MCF 10A (cell line): ENCODE data around the gene ERCC6L2. TPM values are rescaled to one million over a fixed set of nuclear protein-coding genes. Genes with fewer than 3 reads are reported as not detected.

Source experiments
- BruUV-seq: library from RNA; stranded (reverse); fragments of 400-500 nt; replicated peaks from 2 replicates; lab custom pipeline; 2021; lab: Mats Ljungman, UMichigan
- CTCF ChIA-PET: fragments of 300-600 bp; sonication (Branson Sonifier 250); formaldehyde crosslinking; extraction: SDS; loops from one replicate; lab custom pipeline; 2021; ENCODE audit warnings: antibody characterized with exemption, inconsistent platforms; lab: Yijun Ruan, JAX
- POLR2A ChIA-PET: fragments of 300-600, 350-650 bp; sonication (Branson Sonifier 250); formaldehyde crosslinking; extraction: SDS; loops from one replicate; lab custom pipeline; 2020; ENCODE audit warnings: antibody characterized with exemption, inconsistent platforms; lab: Yijun Ruan, JAX
- DNase-seq: peaks from one replicate; pipeline ENCODE4 v3.0.0-alpha.2; 2018; ENCODE audit not compliant: unreplicated experiment
- H3K27ac Mint-ChIP-seq: one replicate; pipeline ENCODE4 v1.8.0; 2022; ENCODE audit warnings: mild to moderate bottlenecking, low read depth, mixed read lengths; ENCODE audit not compliant: unreplicated experiment
- H3K27me3 Mint-ChIP-seq: one replicate; pipeline ENCODE4 v1.8.0; 2022; ENCODE audit warnings: mixed read lengths; ENCODE audit not compliant: insufficient read depth, unreplicated experiment
- H3K36me3 Mint-ChIP-seq: one replicate; pipeline ENCODE4 v1.8.0; 2022; ENCODE audit warnings: mild to moderate bottlenecking, moderate library complexity, mixed read lengths; ENCODE audit not compliant: insufficient read depth, unreplicated experiment
- H3K4me1 Mint-ChIP-seq: one replicate; pipeline ENCODE4 v1.8.0; 2022; ENCODE audit warnings: mixed read lengths; ENCODE audit not compliant: insufficient read depth, unreplicated experiment
- H3K4me3 Mint-ChIP-seq: one replicate; pipeline ENCODE4 v1.8.0; 2022; ENCODE audit warnings: mild to moderate bottlenecking, moderate library complexity, mixed read lengths; ENCODE audit not compliant: unreplicated experiment
- H3K9me3 Mint-ChIP-seq: one replicate; pipeline ENCODE4 v1.8.0; 2022; ENCODE audit warnings: mixed read lengths; ENCODE audit not compliant: unreplicated experiment
- CTCF ChIP-seq: fragments of 200-600 bp; IDR thresholded peaks from one replicate; pipeline ENCODE4 v1.8.0; 2022; ENCODE audit warnings: antibody characterized with exemption, mild to moderate bottlenecking; ENCODE audit not compliant: unreplicated experiment
- intact Hi-C: fragments of 100-400 bp; cut with micrococcal nuclease; formaldehyde crosslinking; loops from 2 replicates; pipeline ENCODE4 v1.14.1; 2022
- total RNA-seq: library from RNA; stranded (reverse); gene quantifications from 2 replicates; pipeline ENCODE4 v1.2.3, GENCODE V29; 2022

The ERCC6L2 gene
- total RNA-seq, 1 experiment from 2014 or later, result 26.9 TPM

- no TSS peak for BruUV-seq
- DNase-seq, result no peak
- no peak for TF ChIP-seq CTCF
- Mint-ChIP-seq H3K27ac (no peak overlapping the region), H3K9me3 (no peaks in the 10 kb centered on the region), H3K4me1 (no peaks in the 10 kb centered on the region), H3K27me3 (no peaks in the 10 kb centered on the region), H3K36me3 (no peaks in the 10 kb centered on the region), H3K4me3 (no peak overlapping the region)
- intact Hi-C loops, result no loop called here
- ChIA-PET POLR2A (interaction anchor here (0.7 kb wide), 1 partner anchor 57 kb away, joined by 3 read pairs; no protein-coding TSS in a partner anchor), CTCF (interaction anchor here (0.6 kb wide), 1 partner anchor 877 kb away, joined by 3 read pairs; no protein-coding TSS in a partner anchor)
Observed at GRCh38 chr9:95993337-95993736, 117.8 kb downstream of the ERCC6L2 start.

DNA sequence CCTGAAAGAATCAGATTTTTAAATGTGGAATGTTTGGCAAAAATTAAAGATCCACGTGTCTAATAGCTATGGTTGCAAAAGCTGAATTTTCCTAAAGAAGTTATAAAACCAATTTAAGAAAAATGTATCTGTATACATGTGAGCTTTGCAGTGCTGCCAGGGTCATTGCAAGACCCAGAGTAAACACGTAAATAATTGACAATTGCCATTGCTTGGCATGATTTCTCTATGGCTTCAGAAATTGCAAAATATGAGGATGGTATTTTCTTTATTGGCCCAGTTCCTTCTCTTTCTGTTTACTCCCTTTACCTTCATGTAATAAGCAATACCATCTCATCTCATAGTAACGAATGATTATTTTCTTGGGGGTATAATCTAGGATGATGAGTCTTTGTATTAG lies 123.9 kb downstream of the ERCC6L2 start:
- ChIA-PET CTCF (interaction anchor here (0.6 kb wide), 1 partner anchor 234 kb away, joined by 3 read pairs; no protein-coding TSS in a partner anchor), POLR2A (no interaction called here)
- no peak for DNase-seq
- Mint-ChIP-seq H3K4me1 (no peaks in the 10 kb centered on the region), H3K9me3 (no peaks in the 10 kb centered on the region), H3K27ac (no peak overlapping the region), H3K27me3 (no peaks in the 10 kb centered on the region), H3K36me3 (peaks cover 7% of the 10 kb centered on the region), H3K4me3 (no peak overlapping the region)
- intact Hi-C loops, result no loop called here
- no TSS peak for BruUV-seq
- no peak for TF ChIP-seq CTCF

DNA sequence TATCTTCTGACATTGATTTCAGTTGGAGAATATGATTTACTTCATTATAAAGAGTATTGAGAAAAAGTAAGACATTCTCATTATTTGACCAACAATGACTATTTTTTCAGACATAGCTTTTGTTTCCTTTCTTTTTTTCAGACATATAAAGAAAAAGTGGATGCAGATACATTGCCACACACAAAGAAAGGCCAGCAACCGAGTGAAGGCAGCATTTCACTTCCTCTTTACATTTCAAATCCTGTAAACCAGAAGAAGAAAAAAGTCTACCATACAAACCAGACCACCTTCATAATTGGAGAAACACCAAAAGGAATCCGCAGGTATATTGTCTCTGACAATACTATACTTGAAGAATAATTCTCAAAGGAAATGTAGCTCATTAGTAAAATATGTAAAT lies 128.9 kb downstream of the ERCC6L2 start:
- ChIA-PET CTCF (no interaction called here), POLR2A (interaction anchor here (0.7 kb wide), 1 partner anchor 9 kb away, joined by 3 read pairs; no protein-coding TSS in a partner anchor)
- no peak for DNase-seq
- BruUV-seq, result no TSS peak
- Mint-ChIP-seq H3K36me3 (peaks cover 8% of the 10 kb centered on the region), H3K4me1 (no peaks in the 10 kb centered on the region), H3K27me3 (no peaks in the 10 kb centered on the region), H3K27ac (no peak overlapping the region), H3K9me3 (no peaks in the 10 kb centered on the region), H3K4me3 (no peak overlapping the region)
- intact Hi-C loops, result no loop called here
- no peak for TF ChIP-seq CTCF

DNA sequence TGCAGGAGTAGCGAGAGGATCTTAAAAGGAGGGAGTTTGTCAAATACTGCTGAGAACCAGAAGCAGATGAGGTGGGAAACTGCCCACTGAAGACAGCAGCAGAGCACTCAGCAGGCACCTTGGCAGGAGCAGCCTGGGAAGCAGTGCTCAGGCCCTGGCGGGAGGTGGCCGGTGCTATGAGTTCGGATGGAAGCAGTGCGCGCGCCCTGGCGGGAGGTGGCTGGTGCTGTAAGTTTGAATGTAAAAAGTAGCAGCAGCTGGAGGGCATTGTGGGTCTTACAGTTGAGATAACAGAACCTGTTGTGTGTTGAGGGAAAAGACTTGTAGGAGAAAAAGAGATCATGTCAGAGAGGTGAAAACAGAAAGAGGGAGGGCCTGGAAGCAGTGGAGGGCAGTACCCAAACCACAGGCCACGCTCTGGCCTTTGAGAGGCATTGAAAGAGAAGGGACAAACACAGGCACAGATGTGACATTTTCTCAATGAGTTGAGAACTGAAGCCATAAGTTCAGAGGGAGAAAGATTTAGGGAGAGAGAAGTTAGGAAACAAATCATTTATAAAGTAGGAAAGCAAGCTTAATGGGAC lies 130.9 kb downstream of the ERCC6L2 start:
- no TSS peak for BruUV-seq
- intact Hi-C loops, result no loop called here
- POLR2A ChIA-PET, result no interaction called here
- Mint-ChIP-seq H3K27ac (no peak overlapping the region), H3K4me3 (no peak overlapping the region), H3K9me3 (no peaks in the 10 kb centered on the region), H3K4me1 (no peaks in the 10 kb centered on the region), H3K27me3 (no peaks in the 10 kb centered on the region), H3K36me3 (peaks cover 18% of the 10 kb centered on the region)
- DNase-seq, result no peak
- no peak for TF ChIP-seq CTCF
- CTCF ChIA-PET, result no interaction called here
